Stimulated activated CD8-positive, alpha-beta memory T cell treated with anti-CD3 and anti-CD28 coated beads, Interleukin-4, amount 100 ng/mL, for 24 hours (primary cell): ENCODE measurements around the gene PKP1.

Source experiments
- DNase-seq: peaks from one replicate; pipeline ENCODE4 v3.0.0-alpha.2; 2020; ENCODE audit warnings: low read depth

PKP1 gene

DNA sequence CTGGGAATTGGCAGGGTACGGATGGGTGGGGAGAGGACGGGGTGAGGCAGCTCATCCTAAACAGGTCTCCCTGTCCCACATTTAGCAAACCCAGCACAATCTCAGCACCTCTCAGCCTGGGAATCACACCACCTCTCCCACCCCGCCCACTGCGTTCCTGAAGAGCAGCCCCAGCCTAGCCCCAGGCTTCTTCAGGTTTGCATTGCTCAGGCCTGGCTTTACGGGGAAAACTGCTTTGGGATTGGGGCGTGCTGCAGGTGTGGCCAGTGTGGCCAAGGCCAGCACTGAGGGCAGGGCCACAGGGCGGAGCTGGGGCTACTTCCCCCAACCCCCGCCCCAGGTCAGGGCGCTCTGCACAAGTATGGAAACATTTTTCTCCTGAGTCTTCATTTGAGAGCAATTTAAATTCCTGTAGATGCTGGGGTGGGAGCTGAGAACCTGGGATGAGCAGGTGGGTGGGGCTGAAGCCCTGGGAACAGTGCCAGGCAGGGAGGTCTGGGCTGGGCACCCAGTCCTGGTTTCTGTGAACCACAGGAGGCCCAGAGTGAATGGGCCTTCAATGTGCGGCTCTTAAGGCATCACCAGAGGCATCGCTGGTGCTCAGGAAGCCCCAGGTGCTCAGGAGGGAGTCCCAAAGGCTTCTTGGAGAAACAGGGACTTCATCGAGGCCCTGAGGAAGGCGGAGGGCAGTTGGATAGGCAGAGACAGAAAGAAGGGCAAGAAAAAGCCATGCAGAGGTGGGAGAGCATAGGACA, 70.1 kb downstream of the PKP1 start:
- DNase-seq = no peak

GRCh38 chr1:201354151-201354900, 71.0 kb downstream of the PKP1 start:
- no peak for DNase-seq

DNA sequence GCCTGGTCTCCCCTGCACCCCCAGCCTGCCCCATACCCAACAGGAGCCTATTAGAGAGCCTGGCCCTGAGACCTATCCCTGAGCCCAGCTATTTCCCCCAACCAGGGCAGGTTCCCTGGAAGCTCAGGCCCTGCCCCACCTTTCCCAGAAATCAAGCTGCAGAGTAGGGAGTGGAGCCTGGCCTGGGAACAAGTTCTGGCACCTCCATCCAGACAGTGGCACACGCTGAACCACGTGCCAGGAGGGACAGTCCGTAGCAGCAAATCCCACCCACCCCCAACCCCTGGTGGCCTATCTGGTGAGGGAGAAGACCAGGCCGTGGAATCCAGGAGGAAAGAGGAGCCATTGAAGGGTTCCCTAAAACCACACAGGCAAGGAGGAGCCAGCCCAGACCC, 71.6 kb downstream of the PKP1 start:
- no peak for DNase-seq

GRCh38 chr1:201355471-201355870, 72.2 kb downstream of the PKP1 start:
- DNase-seq = no peak

- no peak for DNase-seq
These were observed 72.9 kb downstream of the PKP1 start for GRCh38 chr1:201356236-201356635.

DNA sequence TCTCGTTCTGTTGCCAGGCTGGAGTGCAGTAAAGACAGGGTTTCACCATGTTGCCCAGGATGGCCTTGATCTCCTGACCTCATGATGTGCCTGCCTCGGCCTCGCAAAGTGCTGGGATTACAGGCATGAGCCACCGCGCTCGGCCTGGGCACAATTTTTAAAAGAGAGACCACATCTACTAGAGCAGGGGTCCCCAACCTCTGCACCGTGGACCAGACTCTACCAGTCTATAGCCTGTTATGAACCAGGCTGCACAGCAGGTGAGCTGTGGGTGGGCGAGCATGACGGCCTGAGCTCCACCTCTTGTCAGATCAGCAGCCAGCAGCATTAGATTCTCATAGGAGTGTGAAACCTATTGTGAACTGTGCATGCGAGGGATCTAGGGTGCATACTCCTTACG, 73.4 kb downstream of the PKP1 start:
- DNase-seq = no peak

DNA sequence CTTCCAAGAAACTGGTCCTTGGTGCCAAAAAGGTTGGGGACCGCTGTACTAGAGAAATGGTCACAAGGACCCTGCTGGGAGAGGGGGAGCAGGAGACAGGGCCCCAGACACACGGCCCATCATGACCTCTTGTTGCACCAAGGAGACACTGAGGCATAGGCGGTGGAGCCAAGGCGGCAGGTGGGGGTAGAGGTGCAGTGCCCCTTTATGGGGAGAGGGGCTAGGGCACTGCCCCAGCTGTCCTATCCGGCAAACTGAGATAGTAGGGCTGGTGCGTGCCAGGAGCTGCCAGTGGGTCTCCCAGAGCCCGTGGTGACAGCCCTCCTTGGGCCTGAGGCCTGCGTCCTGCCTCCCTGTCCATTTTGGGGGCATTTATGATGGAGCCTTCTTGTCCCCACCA, 73.9 kb downstream of the PKP1 start:
- no peak for DNase-seq

DNA sequence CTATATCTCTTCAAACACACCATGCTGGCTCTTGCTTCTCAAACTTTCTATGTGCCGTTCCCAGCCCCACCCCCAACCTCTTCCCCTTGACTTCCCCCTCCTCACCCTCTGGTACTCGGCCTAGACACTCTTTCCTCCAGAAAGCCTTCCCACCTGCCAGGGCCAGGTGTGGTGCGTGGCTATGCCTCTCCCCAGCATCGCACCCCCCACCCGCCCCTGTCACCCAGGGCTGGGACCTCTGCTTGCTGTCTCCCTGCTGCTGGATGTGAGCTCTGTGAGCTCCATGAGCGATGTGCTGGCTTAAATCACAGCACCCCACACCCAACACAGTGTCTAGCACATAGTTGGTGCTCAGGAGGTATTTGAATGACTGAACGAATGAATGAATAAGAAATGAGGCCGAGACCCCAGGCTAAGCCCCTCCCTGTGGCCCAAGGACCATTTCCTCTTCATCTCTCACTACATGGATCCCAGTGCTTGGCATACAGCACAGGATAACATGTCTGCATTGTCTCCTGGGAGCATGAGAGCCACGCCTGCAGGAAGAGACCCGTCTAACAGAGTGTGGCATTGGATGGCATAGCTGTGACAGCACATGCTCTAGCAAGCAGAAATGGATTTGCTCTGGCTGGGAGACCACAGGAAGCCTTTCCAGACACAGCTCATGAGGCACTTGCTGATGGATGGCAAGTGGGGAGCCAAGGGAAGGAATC, 74.5 kb downstream of the PKP1 start:
- DNase-seq = no peak

GRCh38 chr1:201358596-201358995, 75.3 kb downstream of the PKP1 start:
- no peak for DNase-seq

GRCh38 chr1:201359031-201359872, 75.9 kb downstream of the PKP1 start:
- DNase-seq = no peak

DNA sequence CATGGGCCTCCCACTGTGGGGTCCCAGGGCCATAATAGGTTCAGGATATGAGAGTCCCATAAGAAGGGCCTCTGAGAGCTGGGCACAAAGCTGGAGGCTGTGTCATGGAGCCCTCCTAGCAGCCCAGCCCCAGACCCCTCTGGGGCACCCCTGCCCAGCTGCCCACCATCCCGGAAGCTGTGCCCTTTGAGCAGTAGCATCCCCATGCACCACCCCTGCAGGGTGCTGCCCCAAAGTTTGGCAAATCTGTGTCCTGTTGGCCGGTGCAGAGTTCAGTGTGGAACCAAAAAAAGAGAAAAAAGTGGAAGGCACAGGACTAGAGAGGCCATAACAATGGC, 76.5 kb downstream of the PKP1 start:
- no peak for DNase-seq

- no peak for DNase-seq
These were observed 77.2 kb downstream of the PKP1 start for GRCh38 chr1:201360486-201360885.

GRCh38 chr1:201360901-201361651, 77.8 kb downstream of the PKP1 start:
- DNase-seq = no peak

DNA sequence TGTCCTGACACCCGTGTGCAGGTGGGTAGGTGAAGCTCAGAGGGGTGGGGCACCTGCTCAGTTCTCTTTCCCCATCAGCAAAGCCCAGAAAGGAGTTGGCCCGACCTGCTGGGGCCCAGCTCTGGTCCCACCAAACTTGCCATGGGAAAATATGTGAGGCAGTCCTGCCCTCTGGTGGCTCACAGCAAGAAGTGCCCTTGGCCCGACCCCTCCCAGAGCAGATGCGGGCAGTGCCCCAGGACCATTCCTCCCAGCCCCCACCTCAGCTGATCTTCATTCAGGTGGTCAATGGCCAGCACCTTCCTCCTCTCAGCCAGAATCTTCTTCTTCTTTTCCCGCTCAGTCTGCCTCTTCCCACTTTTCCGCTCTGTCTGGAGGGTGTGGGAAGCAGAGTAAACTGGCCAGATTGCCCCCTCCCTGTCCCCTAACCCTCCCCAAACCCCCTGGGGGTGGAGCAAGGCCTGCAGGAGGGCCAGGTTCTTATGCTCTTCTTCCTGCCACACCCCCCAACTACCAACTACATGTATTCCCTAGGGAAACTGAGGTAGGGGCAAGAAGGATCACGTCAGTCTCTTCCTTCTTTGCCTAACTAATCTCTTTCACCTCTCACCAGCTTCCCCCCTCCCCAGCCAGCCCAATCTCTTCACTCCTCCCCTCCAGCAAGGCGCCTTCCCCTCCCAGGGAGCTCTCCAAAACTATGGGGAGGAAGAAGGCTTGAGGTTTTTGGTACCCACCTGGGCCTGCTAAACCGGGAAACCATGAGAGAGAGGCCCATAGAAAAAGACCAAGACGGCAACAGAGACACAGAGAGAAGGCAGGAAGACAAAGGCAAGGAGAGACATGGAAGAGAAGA, 78.6 kb downstream of the PKP1 start:
- no peak for DNase-seq

GRCh38 chr1:201362906-201363305, 79.6 kb downstream of the PKP1 start:
- no peak for DNase-seq

GRCh38 chr1:201363467-201363866, 80.2 kb downstream of the PKP1 start:
- no peak for DNase-seq

GRCh38 chr1:201364808-201365105, 81.5 kb downstream of the PKP1 start:
- no peak for DNase-seq

DNA sequence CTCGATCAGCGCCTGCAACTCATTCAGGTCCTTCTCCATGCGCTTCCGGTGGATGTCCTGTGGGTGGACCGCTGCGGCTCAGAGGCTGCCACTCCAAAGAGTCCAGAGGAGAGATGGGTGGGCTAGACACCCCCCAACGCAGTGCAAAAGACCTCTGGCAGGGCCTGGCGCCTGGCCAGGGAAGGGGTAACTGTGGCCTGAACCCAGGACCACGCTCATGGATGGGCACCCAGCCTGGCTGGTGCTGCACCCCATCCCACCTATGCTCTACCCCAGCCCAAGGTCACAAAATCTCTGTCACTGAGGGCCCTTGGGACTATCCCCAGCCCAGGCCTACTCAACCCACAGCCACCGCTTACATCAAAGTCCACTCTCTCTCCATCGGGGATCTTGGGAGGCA, 81.9 kb downstream of the PKP1 start:
- no peak for DNase-seq

DNA sequence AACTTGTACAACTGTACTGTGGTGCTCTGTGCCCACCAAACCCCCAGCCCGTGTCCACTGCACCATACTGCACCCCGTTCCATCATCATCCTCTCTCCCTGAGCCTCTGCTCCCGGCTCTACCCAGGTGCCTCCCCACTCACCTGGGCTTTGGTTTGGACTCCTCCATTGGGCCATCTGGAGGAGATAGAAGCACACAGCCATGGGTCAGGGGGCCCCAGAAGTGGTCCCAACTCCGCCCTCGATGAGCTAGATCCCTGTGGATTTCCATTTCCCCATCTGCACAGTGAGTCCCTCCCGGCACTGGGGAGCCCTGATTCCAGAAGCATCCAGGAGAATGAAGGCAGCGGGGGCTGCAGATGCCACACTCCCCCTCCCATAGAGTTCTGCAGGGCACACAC, 83.4 kb downstream of the PKP1 start:
- no peak for DNase-seq

DNA sequence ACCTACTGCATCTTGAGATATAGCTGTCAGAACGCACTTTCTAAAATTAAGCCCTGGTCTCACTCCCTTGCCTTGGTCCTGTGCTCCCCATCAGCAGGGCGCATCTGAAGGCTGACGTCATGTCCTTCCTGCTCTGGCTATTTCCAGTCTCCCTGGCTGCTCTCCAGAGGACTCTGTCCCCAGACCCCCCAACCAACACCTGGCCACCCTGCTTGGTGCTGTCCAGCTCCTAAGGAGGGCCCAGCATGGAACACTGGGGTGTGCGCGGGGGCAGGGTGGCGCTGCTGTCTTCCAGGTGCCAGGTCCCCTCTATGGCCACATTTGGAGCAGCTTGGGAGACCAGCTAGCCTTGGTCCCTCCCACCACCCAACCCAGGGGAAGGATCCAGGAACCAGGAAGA, 85.9 kb downstream of the PKP1 start:
- DNase-seq = no peak

DNA sequence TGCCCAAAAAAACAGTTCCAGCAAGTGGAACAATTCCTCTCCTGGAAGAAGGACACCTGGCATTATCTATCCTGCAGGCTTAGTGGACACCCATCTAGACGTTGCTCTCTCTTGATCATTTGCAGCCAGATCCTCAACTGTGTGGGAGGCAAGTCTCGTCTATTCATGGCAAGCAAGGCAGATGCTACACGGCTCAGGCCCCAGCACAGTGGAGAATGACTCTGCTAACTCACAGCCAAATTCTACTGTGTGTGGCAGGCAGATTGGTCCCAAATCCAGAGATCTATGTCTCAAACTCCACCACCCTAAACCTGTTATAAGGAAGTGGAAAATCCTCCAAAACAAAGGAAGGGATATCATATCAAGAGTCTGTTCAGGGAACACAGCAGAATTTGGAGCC, 87.2 kb downstream of the PKP1 start:
- DNase-seq = no peak
